NCI-H1436 treated with DMSO at 0.1 percent for 48 hours (cell line): ENCODE results near the gene GALNT10.
A peak's percentile ranks its signal among the peaks of the same experiment; 100 is the strongest.
"Not testable (repeated sequence)": the region's sequence is repeated elsewhere in the genome, so short reads cannot be mapped to it uniquely, and the experiment has no call there.

ENCODE experiments used
- DNase-seq: peaks from one replicate; lab custom pipeline; 2025; lab: John Stamatoyannopoulos, UW

GALNT10 gene

GRCh38 chr5:154356020-154356655 lies 165.6 kb downstream of the GALNT10 start:
- no peak for DNase-seq

GRCh38 chr5:154356958-154357357 lies 166.4 kb downstream of the GALNT10 start:
- no peak for DNase-seq

- peak; percentile 83 for DNase-seq
Measured at GRCh38 chr5:154358516-154359220, 168.1 kb downstream of the GALNT10 start.

GRCh38 chr5:154359221-154359573 lies 168.7 kb downstream of the GALNT10 start:
- no peak for DNase-seq

GRCh38 chr5:154360241-154360640 lies 169.7 kb downstream of the GALNT10 start:
- not testable (repeated sequence) for DNase-seq

- DNase-seq, result no peak
Measured at GRCh38 chr5:154363411-154363810, 172.9 kb downstream of the GALNT10 start.

GRCh38 chr5:154364771-154365170 lies 174.2 kb downstream of the GALNT10 start:
- no peak for DNase-seq

GRCh38 chr5:154365823-154366222 lies 175.3 kb downstream of the GALNT10 start:
- no peak for DNase-seq

GRCh38 chr5:154366353-154366752 lies 175.8 kb downstream of the GALNT10 start:
- no peak for DNase-seq

- no peak for DNase-seq
Measured at GRCh38 chr5:154367101-154367500, 176.6 kb downstream of the GALNT10 start.

- DNase-seq, result no peak
Measured at GRCh38 chr5:154368041-154368800, 177.7 kb downstream of the GALNT10 start.

- no peak for DNase-seq
Measured at GRCh38 chr5:154369682-154370081, 179.1 kb downstream of the GALNT10 start.

- DNase-seq, result no peak
Measured at GRCh38 chr5:154370119-154370518, 179.6 kb downstream of the GALNT10 start.

- no peak for DNase-seq
Measured at GRCh38 chr5:154370813-154371212, 180.3 kb downstream of the GALNT10 start.

- DNase-seq, result no peak
Measured at GRCh38 chr5:154371687-154372086, 181.2 kb downstream of the GALNT10 start.

GRCh38 chr5:154372661-154373060 lies 182.1 kb downstream of the GALNT10 start:
- DNase-seq, result no peak

- DNase-seq, result no peak
Measured at GRCh38 chr5:154373326-154373725, 182.8 kb downstream of the GALNT10 start.

- no peak for DNase-seq
Measured at GRCh38 chr5:154373729-154374179, 183.2 kb downstream of the GALNT10 start.

GRCh38 chr5:154374264-154374663 lies 183.7 kb downstream of the GALNT10 start:
- DNase-seq, result no peak

- no peak for DNase-seq
Measured at GRCh38 chr5:154375329-154376008, 184.9 kb downstream of the GALNT10 start.

GRCh38 chr5:154376481-154376880 lies 185.9 kb downstream of the GALNT10 start:
- no peak for DNase-seq

- DNase-seq, result no peak
Measured at GRCh38 chr5:154377754-154378533, 187.4 kb downstream of the GALNT10 start.
